Measurements from ENCODE around the gene FARSA.

FARSA gene

GRCh38 chr19:12913011-12913561 is 20.4 kb downstream of the FARSA start:
- CTCF ChIA-PET, result interaction anchor here (0.7 to 1.1 kb wide), 2 partner anchors 9 to 52 kb away, joined by 4 read pairs; no protein-coding TSS in a partner anchor
- no peak for DNase-seq (ENCODE audit: low spot score)
- H3K27ac ChIP-seq, result no peak overlapping the region
- TF ChIP-seq CTCF (conservative IDR thresholded peaks at IDR 0.05; ENCODE audit: low read depth), result no peak
- POLR2A ChIA-PET (ENCODE audit: low non-redundant PET), result no interaction called here

GRCh38 chr19:12912571-12912970 is 20.9 kb downstream of the FARSA start:
- CTCF ChIA-PET, result no interaction called here

GRCh38 chr19:12907166-12907565 is 26.3 kb downstream of the FARSA start:
- 0 out of 2 replicates have a peak overlapping the region, but pooled peaks have one; percentile 12 for H3K27ac ChIP-seq
- ChIA-PET POLR2A (ENCODE audit: low non-redundant PET) (no interaction called here), CTCF (interaction anchor here (0.6 kb wide), 1 partner anchor 111 kb away, joined by 6 read pairs; no protein-coding TSS in a partner anchor)
- TF ChIP-seq CTCF (conservative IDR thresholded peaks at IDR 0.05; ENCODE audit: low read depth), result no peak
- DNase-seq (ENCODE audit: low spot score), result no peak

More at GRCh38 chr19:12912571-12912970, 20.9 kb downstream of the FARSA start:
- POLR2A ChIA-PET (ENCODE audit: low non-redundant PET), result no interaction called here
- H3K27ac ChIP-seq, result no peak overlapping the region
- DNase-seq (ENCODE audit: low spot score), result no peak
- TF ChIP-seq CTCF (conservative IDR thresholded peaks at IDR 0.05; ENCODE audit: low read depth), result no peak

GRCh38 chr19:12899891-12900518 is 33.5 kb downstream of the FARSA start:
- no peak for TF ChIP-seq CTCF (conservative IDR thresholded peaks at IDR 0.05; ENCODE audit: low read depth)
- DNase-seq (ENCODE audit: low spot score), result no peak
- ChIA-PET CTCF (no interaction called here), POLR2A (ENCODE audit: low non-redundant PET) (interaction anchor here (1.1 kb wide), 1 partner anchor 9 kb away, joined by 4 read pairs; the partner anchor contains the start of gene GCDH)
- H3K27ac ChIP-seq, result peak overlapping the region; percentile 23; the same call in 1 of the 2 replicates

GRCh38 chr19:12896460-12896859 is 37.1 kb downstream of the FARSA start:
- no peak for TF ChIP-seq CTCF (conservative IDR thresholded peaks at IDR 0.05; ENCODE audit: low read depth)
- DNase-seq (ENCODE audit: low spot score), result no peak
- H3K27ac ChIP-seq, result no peak overlapping the region
- POLR2A ChIA-PET (ENCODE audit: low non-redundant PET), result no interaction called here
- CTCF ChIA-PET, result interaction anchor here (0.6 kb wide), 1 partner anchor 58 kb away, joined by 3 read pairs; no protein-coding TSS in a partner anchor

- no peak for DNase-seq (ENCODE audit: low spot score)
- no peak overlapping the region for H3K27ac ChIP-seq
- no peak for TF ChIP-seq CTCF (conservative IDR thresholded peaks at IDR 0.05; ENCODE audit: low read depth)
- CTCF ChIA-PET, result no interaction called here
- POLR2A ChIA-PET (ENCODE audit: low non-redundant PET), result no interaction called here
These were observed 39.9 kb downstream of the FARSA start for GRCh38 chr19:12893582-12893981.
